Measurements from ENCODE around the gene DNAJC5.

DNA sequence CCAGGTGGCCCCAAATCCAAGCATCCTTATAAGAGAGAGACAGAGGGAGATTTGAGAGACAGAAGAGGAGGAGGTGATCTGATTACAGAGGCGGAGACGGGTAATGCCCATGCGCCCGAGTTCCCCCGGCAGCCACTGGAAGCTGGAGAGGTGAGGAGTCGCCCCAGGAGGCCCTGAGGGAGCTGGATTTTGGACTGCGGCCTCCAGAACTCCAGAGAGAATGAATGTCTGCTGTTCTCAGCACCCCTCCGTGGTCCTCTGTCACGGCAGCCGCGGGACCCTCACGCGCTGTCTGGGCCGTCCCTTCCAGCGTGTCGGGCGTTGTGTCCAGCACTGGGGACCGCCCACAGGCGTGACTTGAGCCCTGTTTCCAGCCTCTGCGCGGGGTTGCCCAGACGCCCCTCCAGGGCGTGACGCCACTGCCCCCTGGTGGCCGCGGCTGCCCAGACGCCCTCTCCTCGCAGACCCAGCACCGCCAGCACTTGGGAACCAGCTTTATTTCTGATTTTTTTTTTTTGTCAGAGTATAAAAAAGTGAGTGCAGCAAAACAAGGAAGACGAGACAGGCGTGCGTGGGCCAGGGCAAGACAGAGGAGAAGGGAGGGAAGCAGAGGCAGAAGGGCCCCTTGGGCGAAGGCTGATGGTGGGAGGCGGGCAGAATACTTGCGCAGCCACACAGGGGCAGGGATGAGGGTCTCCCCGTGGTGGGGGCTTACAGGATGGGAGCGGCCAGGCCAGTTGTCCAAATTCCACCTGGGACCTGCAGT lies 78.9 kb downstream of the DNAJC5 start:
- TF ChIP-seq POLR2A (IDR thresholded peaks at IDR 0.05) (no peak), EP300 (IDR thresholded peaks at IDR 0.05) (no peak)

All from upper lobe of left lung (tissue), 4 donors.